Gastroesophageal sphincter (tissue), 3 donors: Measurements from ENCODE around the gene HTR3E.

Experiments used
- EP300 ChIP-seq: sonication (generic); formaldehyde crosslinking; IDR thresholded peaks from one replicate; pipeline ENCODE4 v1.6.1; 2017; ENCODE audit warnings: antibody characterized with exemption, mild to moderate bottlenecking
- POLR2A ChIP-seq, 2 donors: fragments of 450-650 bp; IDR thresholded peaks; one replicate each; pipeline ENCODE4 v1.6.1; 2017; ENCODE audit warnings: antibody characterized with exemption in 2 of 2, mild to moderate bottlenecking in 2 of 2, moderate library complexity in 1 of 2
- POLR2AphosphoS5 ChIP-seq: sonication (generic); formaldehyde crosslinking; IDR thresholded peaks from one replicate; pipeline ENCODE4 v1.6.1; 2017; ENCODE audit warnings: antibody characterized with exemption
- TF ChIP-seq, protein P1 (sequence below), 4 experiments: fragments of 200-600 bp in 2 of 4; fragments of 450-650 bp in 2 of 4; sonication (generic) in 1 of 4; IDR thresholded peaks; one replicate each; pipeline ENCODE4 v1.5.1; 2017 to 2019; ENCODE audit warnings: antibody characterized with exemption in 4 of 4, mild to moderate bottlenecking in 2 of 4, moderate library complexity in 2 of 4

- TF ChIP-seq, protein P1, sequence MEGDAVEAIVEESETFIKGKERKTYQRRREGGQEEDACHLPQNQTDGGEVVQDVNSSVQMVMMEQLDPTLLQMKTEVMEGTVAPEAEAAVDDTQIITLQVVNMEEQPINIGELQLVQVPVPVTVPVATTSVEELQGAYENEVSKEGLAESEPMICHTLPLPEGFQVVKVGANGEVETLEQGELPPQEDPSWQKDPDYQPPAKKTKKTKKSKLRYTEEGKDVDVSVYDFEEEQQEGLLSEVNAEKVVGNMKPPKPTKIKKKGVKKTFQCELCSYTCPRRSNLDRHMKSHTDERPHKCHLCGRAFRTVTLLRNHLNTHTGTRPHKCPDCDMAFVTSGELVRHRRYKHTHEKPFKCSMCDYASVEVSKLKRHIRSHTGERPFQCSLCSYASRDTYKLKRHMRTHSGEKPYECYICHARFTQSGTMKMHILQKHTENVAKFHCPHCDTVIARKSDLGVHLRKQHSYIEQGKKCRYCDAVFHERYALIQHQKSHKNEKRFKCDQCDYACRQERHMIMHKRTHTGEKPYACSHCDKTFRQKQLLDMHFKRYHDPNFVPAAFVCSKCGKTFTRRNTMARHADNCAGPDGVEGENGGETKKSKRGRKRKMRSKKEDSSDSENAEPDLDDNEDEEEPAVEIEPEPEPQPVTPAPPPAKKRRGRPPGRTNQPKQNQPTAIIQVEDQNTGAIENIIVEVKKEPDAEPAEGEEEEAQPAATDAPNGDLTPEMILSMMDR (IDR thresholded peaks at IDR 0.05), result no peak
- TF ChIP-seq POLR2A (IDR thresholded peaks at IDR 0.05), result no peak
- no peak for TF ChIP-seq EP300
- no peak for TF ChIP-seq POLR2AphosphoS5
These were observed 28.5 kb upstream of the HTR3E start for GRCh38 chr3:184068344-184068743.
